NCI-H1105 (cell line): ENCODE data around the gene SEMA4A.
"Not testable (repeated sequence)": the region's sequence is repeated elsewhere in the genome, so short reads cannot be mapped to it uniquely, and the experiment has no call there.

ENCODE experiments used
- DNase-seq: peaks from one replicate; lab custom pipeline; 2025; lab: John Stamatoyannopoulos, UW

Gene SEMA4A

GRCh38 chr1:156194300-156194652 is 40.9 kb downstream of the SEMA4A start:
- no peak for DNase-seq

- DNase-seq: no peak
These were observed 42.5 kb downstream of the SEMA4A start for GRCh38 chr1:156195853-156196252.

- no peak for DNase-seq
These were observed 43.1 kb downstream of the SEMA4A start for GRCh38 chr1:156196445-156196844.

- DNase-seq: no peak
These were observed 45.5 kb downstream of the SEMA4A start for GRCh38 chr1:156198831-156199349.

- no peak for DNase-seq
These were observed 46.7 kb downstream of the SEMA4A start for GRCh38 chr1:156200044-156200443.

GRCh38 chr1:156203331-156203730 is 49.9 kb downstream of the SEMA4A start:
- DNase-seq: no peak

- DNase-seq: no peak
These were observed 51.3 kb downstream of the SEMA4A start for GRCh38 chr1:156204686-156205085.

GRCh38 chr1:156211243-156211642 is 57.9 kb downstream of the SEMA4A start:
- no peak for DNase-seq

- DNase-seq: no peak
These were observed 58.7 kb downstream of the SEMA4A start for GRCh38 chr1:156212130-156212529.

GRCh38 chr1:156212833-156213643 is 59.7 kb downstream of the SEMA4A start, which contains the start of gene PMF1:
TSS of gene PMF1 (plus strand) at chr1:156213007. CDS start at chr1:156213016, 9 bp downstream.
- peak; percentile 95 for DNase-seq

- no peak for DNase-seq
These were observed 60.2 kb downstream of the SEMA4A start for GRCh38 chr1:156213644-156213966.

- DNase-seq: no peak
These were observed 60.8 kb downstream of the SEMA4A start for GRCh38 chr1:156214024-156214748.

GRCh38 chr1:156216361-156217086 is 63.1 kb downstream of the SEMA4A start:
- not testable (repeated sequence) for DNase-seq

GRCh38 chr1:156217871-156218270 is 64.5 kb downstream of the SEMA4A start:
- DNase-seq: no peak

- DNase-seq: no peak
These were observed 66.8 kb downstream of the SEMA4A start for GRCh38 chr1:156220226-156220625.

- DNase-seq: no peak
These were observed 68.8 kb downstream of the SEMA4A start for GRCh38 chr1:156221986-156222692.

- no peak for DNase-seq
These were observed 72.3 kb downstream of the SEMA4A start for GRCh38 chr1:156225677-156226014.

- no peak for DNase-seq
These were observed 72.7 kb downstream of the SEMA4A start for GRCh38 chr1:156226116-156226538.

GRCh38 chr1:156226782-156227181 is 73.4 kb downstream of the SEMA4A start:
- DNase-seq: no peak
